Endothelial cell of umbilical vein (primary cell): ENCODE measurements around the gene ZNF385B. TPM values are rescaled to one million over a fixed set of nuclear protein-coding genes. Genes with fewer than 3 reads are reported as not detected.

Experiments used
- BruUV-seq: library from RNA; stranded (reverse); fragments of 400-500 nt; replicated peaks from 2 replicates; lab custom pipeline; 2021; lab: Mats Ljungman, UMichigan
- CTCF ChIA-PET: fragments of 300-600, 350-600 bp; sonication (Branson Sonifier 250); formaldehyde crosslinking; loops from one replicate; lab custom pipeline; 2021; ENCODE audit warnings: antibody characterized with exemption, inconsistent platforms; lab: Charles Lee
- POLR2A ChIA-PET: fragments of 300-600, 350-600 bp; sonication (Branson Sonifier 250); formaldehyde crosslinking; loops from one replicate; lab custom pipeline; 2021; ENCODE audit warnings: antibody characterized with exemption, inconsistent platforms; lab: Charles Lee
- DNase-seq: peaks from one replicate; pipeline ENCODE4 v3.0.0-alpha.2; 2011; ENCODE audit warnings: low read depth, low spot score
- FAIRE-seq: peaks from 2 replicates; lab custom pipeline; 2011; peaks lifted over from hg19 to GRCh38; lab: Jason Lieb, UNC
- H2AFZ ChIP-seq: 2 replicates; pipeline ENCODE4 v1.6.0; 2012; ENCODE audit warnings: low read depth, low read length, control low read depth, inconsistent platforms
- H3K27ac ChIP-seq: 2 replicates; pipeline ENCODE4 v1.5.1; 2011; ENCODE audit warnings: low read depth, mild to moderate bottlenecking, control low read depth, low read length, moderate library complexity; ENCODE audit not compliant: insufficient read depth
- H3K27me3 ChIP-seq, 2 experiments: 2 replicates each; pipeline versions ENCODE4 v1.6.0 to v1.6.1; 2011; ENCODE audit warnings: low read length in 2 of 2, mixed read lengths in 1 of 2; ENCODE audit not compliant: control insufficient read depth in 2 of 2, insufficient read depth in 2 of 2
- H3K36me3 ChIP-seq, 2 experiments: 2 replicates in 1 of 2; 3 replicates in 1 of 2; pipeline ENCODE4 v1.5.1; 2011; ENCODE audit warnings: low read length in 2 of 2, mild to moderate bottlenecking in 1 of 2, moderate library complexity in 1 of 2; ENCODE audit not compliant: control insufficient read depth in 2 of 2, insufficient read depth in 2 of 2; ENCODE audit errors: extremely low read depth in 1 of 2
- H3K4me1 ChIP-seq: 3 replicates; pipeline ENCODE4 v1.5.1; 2011; ENCODE audit warnings: mild to moderate bottlenecking, low read length; ENCODE audit not compliant: control insufficient read depth, insufficient read depth; ENCODE audit errors: extremely low read depth
- H3K4me2 ChIP-seq: 2 replicates; pipeline ENCODE4 v1.6.1; 2011; ENCODE audit warnings: low read length, control low read depth, mixed read lengths; ENCODE audit not compliant: insufficient read depth
- H3K4me3 ChIP-seq, 3 experiments: fragments of 200-600 bp in 1 of 3; sonication (generic), shearing (Covaris generic) in 1 of 3; replicated peaks in 1 of 3; 2 replicates each; pipeline ENCODE4 v1.5.1; 2011 to 2016; ENCODE audit warnings: control low read depth in 3 of 3, low read length in 3 of 3, mild to moderate bottlenecking in 2 of 3, inconsistent platforms in 1 of 3, low read depth in 1 of 3, moderate library complexity in 1 of 3; ENCODE audit not compliant: insufficient read depth in 1 of 3
- H3K79me2 ChIP-seq: 2 replicates; pipeline ENCODE4 v1.6.0; 2012; ENCODE audit warnings: low read length, inconsistent platforms; ENCODE audit not compliant: control insufficient read depth, insufficient read depth
- H3K9ac ChIP-seq: replicated peaks from 2 replicates; pipeline ENCODE3; 2011; ENCODE audit warnings: low read length, control low read depth; ENCODE audit not compliant: insufficient read depth; ENCODE audit errors: extremely low read depth
- H3K9me1 ChIP-seq: replicated peaks from 3 replicates; pipeline ENCODE4 v1.6.0; 2011; ENCODE audit warnings: mild to moderate bottlenecking, low read length; ENCODE audit not compliant: control insufficient read depth, insufficient read depth; ENCODE audit errors: extremely low read depth
- H3K9me3 ChIP-seq: replicated peaks from 2 replicates; pipeline ENCODE4 v1.5.1; 2012; ENCODE audit warnings: low read length, inconsistent platforms; ENCODE audit not compliant: control insufficient read depth, insufficient read depth
- H4K20me1 ChIP-seq: replicated peaks from 2 replicates; pipeline ENCODE3; 2011; ENCODE audit warnings: mild to moderate bottlenecking, low read length; ENCODE audit not compliant: control insufficient read depth, insufficient read depth; ENCODE audit errors: extremely low read depth
- EZH2 ChIP-seq: IDR thresholded peaks from 2 replicates; pipeline ENCODE4 v1.6.1; 2012; ENCODE audit warnings: borderline replicate concordance, low read depth, mild to moderate bottlenecking, moderate library complexity, low read length, inconsistent platforms; ENCODE audit not compliant: severe bottlenecking
- FOS ChIP-seq: IDR thresholded peaks from 2 replicates; pipeline ENCODE4 v1.6.1; 2011; ENCODE audit warnings: mild to moderate bottlenecking, low read length, moderate library complexity, borderline replicate concordance; ENCODE audit not compliant: insufficient read depth
- GATA2 ChIP-seq: IDR thresholded peaks from 2 replicates; pipeline ENCODE4 v1.7.0; 2011; ENCODE audit warnings: low read depth, mild to moderate bottlenecking, moderate library complexity, mixed read lengths, low read length; ENCODE audit not compliant: insufficient read length, insufficient read depth
- JUN ChIP-seq: IDR thresholded peaks from 2 replicates; pipeline ENCODE4 v1.6.1; 2011; ENCODE audit warnings: borderline replicate concordance, low read depth; ENCODE audit not compliant: insufficient read length, insufficient read depth
- MYC ChIP-seq: IDR thresholded peaks from one replicate; pipeline ENCODE4 v1.6.1; 2011; ENCODE audit warnings: mild to moderate bottlenecking, low read depth, low read length
- POLR2A ChIP-seq: IDR thresholded peaks from 2 replicates; pipeline ENCODE4 v1.6.1; 2012; ENCODE audit warnings: low read depth, mild to moderate bottlenecking, control low read depth, low read length
- POLR2AphosphoS5 ChIP-seq: IDR thresholded peaks from 2 replicates; pipeline ENCODE4 v1.6.1; 2012; ENCODE audit warnings: low read depth, mild to moderate bottlenecking, control low read depth, low read length, moderate library complexity; ENCODE audit not compliant: insufficient read depth
- dilution Hi-C: fragments of 300-500 bp; cut with MboI; formaldehyde crosslinking; loops from one replicate; pipeline ENCODE4 v1.15.0; 2019; ENCODE audit warnings: low sequenced_read_pairs; ENCODE audit not compliant: extremely low pct_ligation_motif_present
- intact Hi-C: fragments of 100-400 bp; cut with micrococcal nuclease; formaldehyde crosslinking; loops from one replicate; pipeline ENCODE4 v1.10.0; 2022
- polyA plus RNA-seq, 4 experiments: library from polyadenylated mRNA; depleted of rRNA in 3 of 4; stranded (reverse) in 3 of 4; unstranded in 1 of 4; fragments of >200 nt; gene quantifications; 2 replicates each; pipeline versions ENCODE4 v1.2.1 to v1.2.3, GENCODE V29; 2011 to 2012; ENCODE audit warnings: missing spikeins in 1 of 4
- total RNA-seq: library from RNA; stranded (reverse); gene quantifications from 2 replicates; pipeline ENCODE4 v1.2.3, GENCODE V29; 2021
- TF ChIP-seq, protein P1 (sequence below): IDR thresholded peaks from 2 replicates; pipeline ENCODE4 v1.6.1; 2011; ENCODE audit not compliant: insufficient read depth, insufficient read length
- TF ChIP-seq, protein P2 (sequence below), 2 donors: IDR thresholded peaks; 1 replicate in 1 of 2; 2 replicates in 1 of 2; pipeline ENCODE4 v1.5.1; 2011; ENCODE audit warnings: low read length in 2 of 2, mild to moderate bottlenecking in 2 of 2, moderate library complexity in 2 of 2, control low read depth in 1 of 2, inconsistent platforms in 1 of 2, low read depth in 1 of 2; ENCODE audit not compliant: insufficient read depth in 1 of 2; ENCODE audit errors: extremely low read depth in 1 of 2

The ZNF385B gene
- total and polyA plus RNA-seq, 2 donors (not counting 3 experiments of a cell fraction or from before 2014, with no cell fraction given): not detected

DNA sequence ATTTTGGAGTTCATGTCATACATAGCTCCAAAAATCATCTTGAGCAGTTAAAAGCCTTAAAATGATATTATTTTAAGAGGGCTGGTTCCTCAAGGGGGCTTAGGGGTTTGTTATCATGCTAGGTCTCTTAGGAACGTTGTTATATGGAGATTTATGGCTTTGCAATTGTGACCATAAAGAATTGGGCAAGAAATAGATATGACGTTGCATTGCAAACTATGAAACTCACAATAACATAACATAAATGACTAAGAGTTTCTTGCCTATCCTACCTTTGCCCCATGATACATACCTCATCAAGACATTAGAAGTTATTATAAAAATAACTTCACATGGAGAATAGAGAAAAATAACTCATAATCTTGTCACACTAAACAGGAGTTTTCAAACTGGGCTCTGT, 390.4 kb downstream of the ZNF385B start:
- Histone ChIP-seq H3K4me3 (no peak overlapping the region), H3K36me3 (no peaks in the 10 kb centered on the region), H3K9me1 (no peaks in the 10 kb centered on the region), H2AFZ (no peak overlapping the region), H3K4me2 (no peak overlapping the region), H3K4me1 (peaks cover 7% of the 10 kb centered on the region), H3K79me2 (no peaks in the 10 kb centered on the region), H3K27ac (no peak overlapping the region), H4K20me1 (no peaks in the 10 kb centered on the region), H3K9me3 (no peaks in the 10 kb centered on the region), H3K9ac (no peak overlapping the region), H3K27me3 (no peaks in the 10 kb centered on the region)
- no TSS peak for BruUV-seq
- TF ChIP-seq EZH2 (no peak), MYC (no peak), POLR2A (no peak), POLR2AphosphoS5 (no peak), GATA2 (no peak), FOS (no peak), JUN (no peak)
- TF ChIP-seq, protein P1, sequence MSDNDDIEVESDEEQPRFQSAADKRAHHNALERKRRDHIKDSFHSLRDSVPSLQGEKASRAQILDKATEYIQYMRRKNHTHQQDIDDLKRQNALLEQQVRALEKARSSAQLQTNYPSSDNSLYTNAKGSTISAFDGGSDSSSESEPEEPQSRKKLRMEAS: no peak
- TF ChIP-seq, protein P2, sequence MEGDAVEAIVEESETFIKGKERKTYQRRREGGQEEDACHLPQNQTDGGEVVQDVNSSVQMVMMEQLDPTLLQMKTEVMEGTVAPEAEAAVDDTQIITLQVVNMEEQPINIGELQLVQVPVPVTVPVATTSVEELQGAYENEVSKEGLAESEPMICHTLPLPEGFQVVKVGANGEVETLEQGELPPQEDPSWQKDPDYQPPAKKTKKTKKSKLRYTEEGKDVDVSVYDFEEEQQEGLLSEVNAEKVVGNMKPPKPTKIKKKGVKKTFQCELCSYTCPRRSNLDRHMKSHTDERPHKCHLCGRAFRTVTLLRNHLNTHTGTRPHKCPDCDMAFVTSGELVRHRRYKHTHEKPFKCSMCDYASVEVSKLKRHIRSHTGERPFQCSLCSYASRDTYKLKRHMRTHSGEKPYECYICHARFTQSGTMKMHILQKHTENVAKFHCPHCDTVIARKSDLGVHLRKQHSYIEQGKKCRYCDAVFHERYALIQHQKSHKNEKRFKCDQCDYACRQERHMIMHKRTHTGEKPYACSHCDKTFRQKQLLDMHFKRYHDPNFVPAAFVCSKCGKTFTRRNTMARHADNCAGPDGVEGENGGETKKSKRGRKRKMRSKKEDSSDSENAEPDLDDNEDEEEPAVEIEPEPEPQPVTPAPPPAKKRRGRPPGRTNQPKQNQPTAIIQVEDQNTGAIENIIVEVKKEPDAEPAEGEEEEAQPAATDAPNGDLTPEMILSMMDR (IDR thresholded peaks at IDR 0.05; ENCODE audit: extremely low read depth in 1 of 2, insufficient read depth in 1 of 2, low read depth in 1 of 2, low read length in 2 of 2): no peak
- intact Hi-C loops: no loop called here
- ChIA-PET CTCF (no interaction called here), POLR2A (no interaction called here)
- no peak for DNase-seq
- dilution Hi-C loops: no loop called here
- no peak for FAIRE-seq
